GM18868 (cell line): ENCODE data around the gene TJAP1.
"Not testable (repeated sequence)": the region's sequence is repeated elsewhere in the genome, so short reads cannot be mapped to it uniquely, and the experiment has no call there.

Source experiments
- ATAC-seq: cut with Tn5 transposase; IDR thresholded peaks from one replicate; pipeline ENCODE4 v1.9.1; 2021; ENCODE audit warnings: mild to moderate bottlenecking, moderate library complexity; ENCODE audit not compliant: unreplicated experiment

The TJAP1 gene

DNA sequence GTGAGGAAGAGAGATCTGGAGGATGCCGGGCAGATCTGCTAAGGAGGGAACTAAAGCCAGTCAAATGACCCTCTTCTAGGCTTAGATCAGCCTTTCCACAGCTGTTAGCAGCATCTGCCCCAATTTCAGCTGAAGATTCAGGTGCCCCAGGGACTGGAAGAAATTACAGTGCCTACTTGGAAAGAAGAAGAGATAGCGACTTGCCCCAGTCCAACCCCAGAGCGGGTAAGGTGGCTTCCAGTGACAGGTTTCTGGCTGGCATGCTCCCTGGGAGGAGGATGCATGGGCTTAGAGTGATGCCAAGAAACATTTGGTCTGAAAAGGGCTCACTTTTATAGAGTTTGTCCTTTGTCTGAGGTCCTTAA, 620 bp downstream of the TJAP1 start:
- ATAC-seq, result no peak

DNA sequence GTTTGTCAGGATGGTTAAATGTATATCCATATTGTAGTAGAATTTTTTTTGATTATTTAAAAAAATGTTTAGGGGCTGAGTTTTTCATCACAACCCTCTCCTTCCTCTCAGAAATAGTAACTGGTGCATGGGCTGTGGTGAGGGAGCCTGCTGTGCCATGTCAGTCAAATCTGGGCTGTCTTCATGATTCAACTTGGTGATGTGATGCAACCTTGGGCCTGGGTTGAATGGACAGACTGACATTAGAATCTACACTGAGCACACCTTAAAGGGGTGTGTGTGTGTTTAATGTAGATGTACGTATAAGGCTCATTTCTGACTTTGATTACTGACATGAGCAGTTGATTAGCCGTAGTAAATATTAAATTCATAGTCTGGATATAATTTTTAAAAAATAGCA, 3.7 kb downstream of the TJAP1 start:
- no peak for ATAC-seq

DNA sequence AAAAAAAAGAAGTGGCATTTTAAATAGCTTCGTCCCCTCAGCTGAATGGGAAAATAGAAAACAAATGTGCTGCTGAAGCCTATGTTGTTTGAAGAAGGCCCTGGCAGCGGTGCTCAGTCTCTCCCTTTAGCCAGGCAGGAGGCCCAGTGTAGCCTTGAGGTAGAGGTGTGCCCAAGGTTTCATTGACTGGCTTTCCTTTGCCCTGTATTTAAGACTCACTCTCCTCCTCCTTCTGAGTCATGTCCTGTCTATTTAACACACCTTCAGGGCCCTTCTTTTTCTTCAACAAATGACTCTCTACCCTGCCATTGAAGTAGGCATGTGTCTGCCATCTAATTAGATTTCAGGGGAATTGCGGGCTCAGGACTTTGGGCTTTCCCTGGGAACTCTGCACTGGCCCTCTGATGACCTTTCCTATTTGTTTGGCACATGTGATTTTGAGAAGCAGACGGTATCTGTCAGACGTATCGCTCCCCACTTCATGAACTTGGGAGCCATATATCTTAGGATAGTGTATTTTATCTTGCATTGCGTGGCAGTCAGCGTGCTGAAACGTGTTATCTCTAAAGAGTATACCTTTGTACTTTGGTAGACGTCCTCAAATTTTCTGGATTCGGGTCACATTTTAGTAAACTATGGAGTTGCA, 4.3 kb downstream of the TJAP1 start:
- no peak for ATAC-seq

DNA sequence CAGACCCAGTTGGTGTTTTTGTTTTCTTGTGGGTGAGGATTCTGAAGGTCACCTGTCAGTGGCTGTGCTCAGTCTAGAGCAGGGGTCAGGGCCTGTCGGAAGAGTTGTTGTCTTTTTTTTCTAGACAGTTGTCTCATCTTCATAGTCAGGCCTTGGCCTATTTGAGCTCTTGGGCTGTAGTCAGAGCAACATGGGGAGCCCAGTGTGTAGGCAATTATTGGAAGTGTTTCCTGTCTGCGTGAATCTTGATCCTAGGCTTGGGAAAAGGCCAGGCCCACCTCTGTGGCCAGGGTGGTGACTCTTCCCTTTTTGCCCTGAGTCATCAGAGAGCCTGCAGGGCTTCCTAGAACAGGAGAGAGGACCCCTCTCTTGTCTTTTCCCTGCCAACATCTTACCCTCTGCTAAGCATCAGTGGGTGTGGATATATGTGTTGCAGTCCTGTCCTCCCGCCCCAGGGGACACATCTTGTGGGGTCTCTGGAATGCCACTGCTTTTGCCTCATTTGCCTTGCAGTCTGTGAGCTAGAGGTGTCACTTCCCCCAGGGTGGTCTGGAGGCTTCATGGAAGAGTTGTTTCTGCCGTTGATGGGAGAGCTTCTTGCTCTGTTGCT, 11.4 kb downstream of the TJAP1 start:
- ATAC-seq, result no peak

DNA sequence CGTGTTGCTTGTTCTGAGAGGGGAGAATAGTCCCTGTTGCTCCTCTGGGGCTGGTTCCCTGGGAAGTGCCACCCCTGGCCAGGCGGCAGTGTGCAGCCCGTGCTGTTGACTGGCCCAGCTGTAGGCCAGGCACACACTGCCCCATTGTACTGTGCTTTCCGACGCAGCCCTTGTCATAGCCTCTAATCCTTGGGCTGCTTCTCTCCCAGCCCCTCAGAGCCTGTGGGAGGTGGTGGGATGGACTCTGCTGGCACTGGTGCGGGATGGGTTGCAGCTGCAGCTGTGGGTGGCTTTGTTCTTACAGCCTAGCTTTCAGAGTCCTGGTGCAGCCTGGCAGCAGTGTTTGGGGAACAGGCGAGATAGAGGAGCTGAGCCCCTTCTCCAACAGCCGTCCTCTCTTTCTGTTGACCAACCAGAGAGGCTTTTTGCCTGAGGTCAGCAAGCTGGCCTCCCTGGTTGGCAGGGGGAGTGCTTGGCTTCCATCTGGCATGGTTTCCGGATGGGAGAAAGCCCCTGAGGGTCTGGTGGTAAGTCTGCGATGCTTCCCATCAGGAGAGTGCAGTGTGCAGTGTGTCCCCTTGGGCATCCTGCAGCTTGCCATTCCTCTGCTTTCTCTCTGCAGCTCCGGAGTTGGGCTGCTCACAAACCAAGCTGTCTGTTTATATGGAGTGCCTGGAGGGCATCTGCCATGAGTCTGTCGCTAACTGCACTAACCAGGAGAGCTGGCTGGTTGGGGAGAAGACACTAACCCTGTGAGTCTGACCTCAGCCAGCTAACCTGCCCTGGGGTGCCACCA, 12.1 kb downstream of the TJAP1 start:
- no peak for ATAC-seq

DNA sequence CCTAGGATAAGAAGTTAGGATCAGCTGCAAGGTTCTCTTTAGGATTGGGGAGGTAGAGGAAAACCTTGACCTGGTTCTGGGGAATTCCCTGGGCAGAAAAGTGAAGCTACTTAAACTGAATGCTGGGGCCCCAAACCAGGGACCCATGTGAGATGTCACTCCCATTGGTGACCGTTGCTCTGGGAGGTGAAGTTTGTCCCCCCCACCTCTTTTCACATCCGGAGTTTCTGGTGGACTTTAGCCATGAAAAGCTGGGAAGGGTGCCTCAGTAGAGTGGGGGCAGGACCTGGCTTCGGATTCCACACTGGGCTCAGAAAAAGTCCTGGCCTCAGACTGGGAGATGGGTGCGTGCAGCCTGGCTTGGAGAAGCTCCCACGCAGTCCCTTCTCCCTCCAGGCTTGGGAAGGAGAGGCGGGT, 13.2 kb downstream of the TJAP1 start:
- ATAC-seq, result no peak

DNA sequence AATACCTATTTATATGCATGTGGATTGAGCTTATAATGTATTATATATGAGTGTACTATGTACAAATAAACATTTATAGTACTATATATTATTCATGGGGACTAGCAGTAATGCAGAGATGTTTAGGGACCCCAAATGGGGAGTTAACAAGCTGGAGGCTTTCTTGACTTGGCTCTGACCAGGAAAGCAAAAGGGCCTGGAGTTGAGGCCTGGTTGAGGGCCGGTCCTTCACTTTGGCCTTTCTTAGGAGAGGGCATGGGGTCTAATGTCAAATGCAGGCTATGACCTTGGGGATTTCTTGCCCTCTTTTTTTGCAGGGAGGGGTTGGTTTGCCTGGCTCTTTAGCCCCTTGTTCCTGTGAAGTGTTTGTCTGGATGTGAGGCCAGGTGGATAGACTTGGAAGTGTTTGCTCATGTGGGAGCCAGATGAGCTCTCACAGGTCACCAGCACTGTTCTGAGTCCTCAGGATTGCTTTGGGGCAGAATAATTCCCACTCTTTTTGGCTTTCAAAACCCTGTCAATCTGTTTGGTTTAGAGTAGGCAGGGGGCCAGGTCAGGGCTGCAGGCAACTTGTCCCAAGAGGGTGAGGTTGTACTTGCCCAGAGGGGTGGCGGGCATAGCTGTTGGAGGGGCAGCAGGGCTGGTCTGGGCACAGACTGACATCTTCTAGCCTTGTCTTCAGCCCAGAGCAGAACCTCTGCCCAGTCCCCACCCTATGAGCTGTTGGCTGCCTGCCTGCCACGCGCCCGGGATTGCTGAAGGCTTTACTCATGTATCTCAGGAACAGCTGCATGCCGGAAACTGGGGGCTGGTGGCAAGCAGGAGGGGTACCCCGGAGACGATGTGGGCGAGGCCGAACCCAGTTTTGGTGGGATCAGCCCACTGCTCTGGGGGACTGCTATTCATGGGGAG, 14.6 kb downstream of the TJAP1 start:
- ATAC-seq, result no peak

DNA sequence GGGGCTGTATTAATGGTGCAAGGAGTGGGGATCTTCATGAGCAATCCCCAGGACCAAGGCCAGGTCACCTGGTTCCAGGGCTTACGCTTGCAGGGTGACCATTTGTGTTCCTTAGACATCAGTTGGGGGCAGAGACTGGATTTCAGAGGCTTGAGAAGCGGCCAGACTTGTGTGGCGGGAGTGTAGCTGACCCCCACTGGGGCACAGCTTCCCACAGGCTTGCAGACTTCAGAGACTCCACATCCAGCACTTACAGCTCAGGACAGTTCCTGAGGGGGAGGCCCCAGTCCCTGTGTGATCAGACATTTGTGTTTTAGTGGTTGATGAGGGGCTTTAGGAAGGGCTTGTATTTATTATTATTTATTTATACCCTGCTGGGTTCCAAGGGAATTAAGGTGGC, 15.3 kb downstream of the TJAP1 start:
- no peak for ATAC-seq

DNA sequence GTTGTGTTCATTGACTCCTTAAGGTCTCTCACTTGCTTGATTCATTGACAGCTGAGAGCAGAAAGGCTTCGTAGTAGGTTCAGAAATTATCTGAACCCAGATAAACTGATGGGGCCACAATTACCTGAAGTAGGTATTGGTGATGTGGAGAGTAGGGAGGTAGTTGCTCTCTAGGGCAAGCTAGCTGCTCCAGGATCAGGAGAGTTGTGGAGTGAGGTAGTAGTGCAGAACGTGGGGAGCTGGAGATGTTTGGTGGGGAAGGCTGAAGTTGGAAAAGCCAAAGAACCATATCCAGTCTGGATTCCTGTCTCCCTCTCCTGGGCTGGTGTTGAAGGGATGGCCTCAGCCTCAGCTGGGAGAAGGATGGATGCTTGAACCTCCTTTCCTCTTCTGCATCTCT, 15.9 kb downstream of the TJAP1 start:
- ATAC-seq, result no peak

DNA sequence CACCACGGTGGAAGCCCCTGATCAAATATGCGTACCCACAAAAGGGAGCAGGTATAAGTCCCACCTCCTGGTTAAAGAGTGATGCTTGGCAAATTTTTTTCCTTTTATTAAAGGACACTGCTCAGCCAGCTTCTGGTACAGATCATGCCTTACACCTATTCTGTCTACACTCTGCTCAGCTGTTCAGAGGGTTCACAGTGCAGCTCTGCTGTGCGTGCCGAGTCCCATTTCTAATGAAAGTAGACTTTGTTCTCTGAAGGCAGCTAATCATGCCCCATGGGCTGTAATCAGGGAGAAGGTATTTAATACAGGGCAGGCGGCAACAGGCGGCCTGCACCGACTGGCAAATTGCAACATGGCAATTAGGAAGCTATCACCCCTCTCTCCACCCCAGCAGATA, 16.5 kb downstream of the TJAP1 start:
- ATAC-seq, result no peak

DNA sequence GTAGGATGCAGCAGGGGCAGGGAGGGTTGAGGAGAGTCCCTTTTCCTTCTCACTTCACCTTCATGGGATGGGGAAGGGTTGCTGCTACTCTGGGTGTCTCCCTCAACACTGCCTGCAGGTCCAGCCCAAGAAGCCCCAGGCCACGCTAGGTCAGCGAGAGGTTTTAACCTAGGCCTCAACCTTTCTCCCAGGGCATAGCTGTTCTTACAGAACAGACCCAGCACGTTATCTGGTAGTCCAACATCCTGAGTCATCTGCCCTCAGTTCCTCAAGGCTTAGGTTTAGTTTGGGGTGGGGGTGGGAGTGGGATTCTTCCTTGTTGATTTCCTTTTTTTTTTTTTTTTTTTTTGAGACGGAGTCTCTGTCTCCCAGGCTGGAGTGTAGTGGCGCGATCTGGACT, 17.0 kb downstream of the TJAP1 start:
- no peak for ATAC-seq

DNA sequence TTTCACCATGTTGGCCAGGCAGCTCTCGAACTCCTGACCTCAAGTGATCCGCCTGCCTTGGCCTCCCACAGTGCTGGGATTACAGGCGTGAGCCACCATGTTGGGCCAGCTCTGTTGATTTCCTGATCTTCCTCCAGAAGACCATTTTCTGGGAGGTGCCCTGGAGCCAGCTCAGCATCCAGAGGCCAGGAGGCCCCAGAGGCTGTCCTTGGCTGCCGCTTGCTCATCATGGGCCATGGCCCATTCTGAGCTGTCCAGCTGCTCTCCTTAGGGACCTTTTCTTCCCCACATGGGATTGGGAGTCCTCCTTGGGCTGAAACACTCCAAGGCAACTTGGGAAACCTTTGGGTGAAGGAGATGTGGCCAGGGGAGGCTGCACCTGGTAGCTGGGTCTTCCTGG, 17.4 kb downstream of the TJAP1 start:
- ATAC-seq, result no peak

DNA sequence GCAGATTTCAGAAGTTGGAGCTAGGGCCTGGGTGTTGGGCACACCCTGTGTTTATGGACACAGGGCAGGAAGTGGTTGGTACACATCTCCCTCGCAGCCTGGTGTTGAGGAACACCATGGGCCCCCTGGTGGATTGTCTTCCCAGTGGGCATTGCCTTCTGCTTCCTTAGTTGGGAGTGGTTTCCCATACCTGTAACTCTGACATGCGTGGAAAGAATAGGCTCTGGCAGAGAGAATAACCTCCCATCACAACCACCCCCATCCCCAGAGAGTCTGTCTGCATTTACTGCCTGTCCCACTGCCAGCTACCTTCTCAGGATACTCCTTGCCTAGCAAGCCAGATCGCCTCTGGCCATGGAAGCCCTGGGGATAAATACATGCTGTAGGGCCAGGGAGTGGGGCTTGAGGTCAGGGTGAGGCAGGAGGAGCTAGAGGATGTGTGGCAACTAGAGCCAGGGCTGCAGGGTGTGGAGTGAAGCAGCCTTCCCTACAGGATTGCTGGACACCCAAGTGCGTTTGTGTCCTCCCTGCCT, 18.1 kb downstream of the TJAP1 start:
- ATAC-seq, result no peak

DNA sequence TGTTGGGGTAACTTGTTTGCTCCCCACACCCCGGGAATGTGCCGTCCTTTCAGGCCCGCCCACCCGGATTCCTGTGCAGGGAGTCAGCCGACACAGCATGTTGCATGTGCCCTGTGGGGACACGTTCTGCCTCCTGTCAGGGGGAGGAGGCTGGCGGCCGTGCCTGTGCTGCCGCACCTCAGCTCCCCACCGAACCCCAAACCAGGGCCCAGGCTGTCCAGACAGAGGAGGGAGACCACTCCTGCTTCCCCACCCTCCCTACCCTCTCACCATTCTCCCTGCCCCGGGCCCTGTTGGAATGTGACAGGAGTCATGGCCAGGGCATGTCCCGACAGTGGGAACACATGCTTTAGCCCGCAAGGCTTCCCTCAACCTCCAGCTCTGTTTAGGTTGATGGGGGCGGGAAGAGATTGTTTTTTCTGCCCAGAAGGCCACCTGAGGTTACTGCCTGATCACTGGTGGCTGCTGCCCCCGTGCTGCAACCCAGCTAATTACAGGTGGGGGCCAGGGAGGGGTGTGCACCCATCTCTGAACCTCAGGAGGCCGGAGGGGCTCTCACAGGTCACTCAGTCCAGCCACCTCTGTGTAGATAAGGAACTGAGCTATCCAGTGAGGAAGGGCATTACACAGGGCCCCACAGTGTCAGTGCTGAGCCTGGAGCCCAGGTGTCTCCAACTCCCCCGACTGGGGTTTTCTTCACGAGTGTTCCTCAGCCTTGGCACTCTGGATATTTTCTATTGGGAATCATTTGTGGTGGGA, 19.2 kb downstream of the TJAP1 start:
- no peak for ATAC-seq

DNA sequence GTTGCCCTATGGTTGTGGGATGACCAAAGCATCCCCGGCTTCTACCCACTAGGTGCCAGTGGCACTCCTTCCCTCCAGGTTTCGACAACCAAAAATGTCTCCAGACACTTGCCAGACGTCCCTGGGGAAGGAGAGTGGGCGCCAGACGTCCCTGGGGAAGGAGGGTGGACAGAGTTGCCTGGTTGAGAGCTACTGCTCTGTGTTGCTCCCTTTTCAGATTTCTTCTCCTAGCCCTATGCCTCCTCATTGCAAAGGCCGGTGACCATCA, 19.7 kb downstream of the TJAP1 start:
- no peak for ATAC-seq

DNA sequence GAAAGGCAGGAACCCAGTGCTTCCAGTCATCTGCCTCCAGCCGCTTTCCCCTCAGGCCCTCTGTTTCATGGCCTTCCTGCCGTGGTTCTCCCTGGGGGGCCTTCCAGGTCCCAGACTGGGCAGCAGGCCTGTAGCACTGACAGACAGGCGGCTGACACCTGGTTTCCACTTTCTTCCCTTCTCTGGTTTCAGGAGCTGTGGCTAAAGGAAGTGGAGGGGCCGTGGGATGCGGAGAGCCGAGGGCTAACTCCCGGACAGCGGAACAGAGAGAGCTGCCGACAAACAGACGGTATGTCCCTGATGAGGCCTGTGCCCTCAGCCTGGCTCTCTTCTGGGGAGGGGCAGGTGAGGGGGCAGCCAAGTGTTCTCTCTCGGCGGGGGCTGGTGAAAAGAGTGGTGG, 20.3 kb downstream of the TJAP1 start:
- no peak for ATAC-seq

DNA sequence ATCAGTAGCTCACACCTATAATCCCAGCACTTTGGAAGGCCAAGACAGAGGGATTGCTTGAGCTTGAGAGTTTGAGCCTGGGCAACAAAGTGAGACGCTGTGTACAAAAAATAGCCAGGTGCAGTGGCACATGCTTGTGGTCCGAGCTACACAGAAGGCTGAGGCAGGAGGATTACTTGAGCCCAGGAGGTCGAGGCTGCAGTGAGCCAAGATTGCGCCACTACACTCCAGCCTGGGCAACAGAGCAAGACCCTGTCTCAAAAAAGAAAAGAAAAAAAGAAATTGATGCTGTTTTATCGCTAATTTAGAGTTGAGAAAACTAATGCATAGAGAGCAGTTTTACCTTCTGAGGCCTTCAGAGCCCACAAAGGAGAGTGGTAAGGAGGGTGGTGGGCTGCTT, 20.9 kb downstream of the TJAP1 start:
- ATAC-seq, result not testable (repeated sequence)

DNA sequence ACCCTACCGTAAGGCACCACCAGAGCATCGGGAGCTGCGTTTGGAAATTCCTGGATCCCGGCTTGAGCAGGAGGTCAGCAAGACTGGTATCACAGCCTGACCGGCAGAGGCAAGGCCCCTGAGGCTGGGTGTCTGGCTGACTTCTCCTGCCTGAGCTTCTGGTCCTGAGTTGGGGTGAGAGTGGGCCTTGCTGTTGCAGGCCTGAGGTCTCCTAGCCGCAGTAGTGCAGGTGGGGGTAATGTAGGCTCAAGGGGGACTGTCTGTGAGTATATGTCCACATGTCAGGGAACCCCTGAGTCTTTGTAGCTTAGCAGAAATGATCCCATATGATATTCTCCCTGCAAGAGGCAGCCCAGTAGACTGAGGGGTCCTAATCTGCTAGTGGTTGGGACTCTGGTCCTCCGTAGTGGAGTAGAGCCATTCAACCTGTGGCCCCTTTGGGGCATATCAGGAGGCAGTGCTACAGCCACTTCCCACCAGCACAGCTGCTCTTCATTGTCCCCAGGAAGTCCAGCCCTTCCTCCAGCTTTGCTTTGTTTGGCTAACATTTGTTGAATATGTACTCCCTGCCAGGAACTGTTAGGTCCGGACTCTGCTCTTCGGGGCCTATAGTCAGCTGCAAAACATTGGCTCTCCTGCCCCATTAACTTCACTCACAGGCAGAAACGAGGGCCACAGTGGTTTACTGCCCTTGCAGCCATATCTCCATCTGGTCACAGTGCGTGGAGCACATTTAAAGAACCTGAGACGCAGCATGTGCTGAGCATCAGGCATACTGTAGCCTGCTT, 21.9 kb downstream of the TJAP1 start:
- no peak for ATAC-seq

DNA sequence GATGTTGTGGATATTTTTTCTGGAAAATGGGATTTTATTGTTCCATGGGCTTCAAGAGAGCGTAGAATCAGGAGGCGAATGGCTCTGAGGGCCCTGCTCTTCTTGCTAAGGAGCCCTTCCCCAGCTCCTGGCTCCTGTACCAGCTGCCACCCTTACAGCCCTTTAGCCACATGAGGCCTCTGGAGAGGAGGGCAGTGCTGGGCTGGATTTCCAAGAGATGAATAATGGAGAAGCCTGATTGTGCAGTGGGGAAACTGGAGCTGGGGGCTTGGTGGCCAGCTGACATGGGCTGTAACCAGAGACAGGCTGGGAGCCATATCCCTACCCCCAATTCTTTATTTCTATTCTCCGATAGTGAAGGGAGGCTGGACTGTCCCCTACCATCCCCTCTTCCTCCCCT, 23.6 kb downstream of the TJAP1 start:
- no peak for ATAC-seq

DNA sequence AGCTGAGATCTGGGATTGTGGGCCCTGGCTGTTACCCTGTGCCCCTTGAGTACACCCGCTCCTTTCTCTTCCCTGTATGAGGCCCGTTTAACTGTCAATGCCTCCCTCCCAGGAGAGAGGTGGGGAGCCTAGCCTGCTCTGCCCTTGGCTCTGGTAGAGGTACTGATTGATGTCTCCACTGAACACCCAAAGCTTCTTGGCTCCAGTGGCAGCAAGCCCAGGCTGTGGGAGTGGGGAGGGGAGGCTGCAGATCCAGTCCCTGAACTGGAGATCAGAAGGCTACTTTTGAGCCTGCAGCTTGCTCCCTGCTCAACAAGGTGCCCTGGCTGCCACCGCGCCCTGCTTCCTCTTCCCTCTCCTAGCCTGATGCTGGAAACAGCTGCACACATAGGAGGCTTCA, 25.3 kb downstream of the TJAP1 start:
- no peak for ATAC-seq
